Measurements from ENCODE around the gene COX6B1. TPM values are rescaled to one million over a fixed set of nuclear protein-coding genes. Genes with fewer than 3 reads are reported as not detected.
A peak's percentile ranks its signal among the peaks of the same experiment; 100 is the strongest.

Gene COX6B1
- total and polyA plus RNA-seq, 8 donors = 119 to 491 (median 155) TPM

- DNase-seq = no peak
- intact Hi-C loops (cut with DNase I) = no loop called here
- Histone ChIP-seq H3K9me3 (no peaks in the 10 kb centered on the region), H3K27me3 (peaks cover 0 to 5% (median 0%) of the 10 kb centered on the region in 4 donors), H3K4me3 (no peak overlapping the region), H3K27ac (no peak overlapping the region), H3K36me3 (peaks cover 0 to 7% (median 0%) of the 10 kb centered on the region in 3 donors), H3K4me1 (no peaks in the 10 kb centered on the region)
- no peak for ATAC-seq
- WGBS, 2 donors = 92 to 96% methylated on average over 24 of the region's 24 CpGs
- TF ChIP-seq, protein P1, sequence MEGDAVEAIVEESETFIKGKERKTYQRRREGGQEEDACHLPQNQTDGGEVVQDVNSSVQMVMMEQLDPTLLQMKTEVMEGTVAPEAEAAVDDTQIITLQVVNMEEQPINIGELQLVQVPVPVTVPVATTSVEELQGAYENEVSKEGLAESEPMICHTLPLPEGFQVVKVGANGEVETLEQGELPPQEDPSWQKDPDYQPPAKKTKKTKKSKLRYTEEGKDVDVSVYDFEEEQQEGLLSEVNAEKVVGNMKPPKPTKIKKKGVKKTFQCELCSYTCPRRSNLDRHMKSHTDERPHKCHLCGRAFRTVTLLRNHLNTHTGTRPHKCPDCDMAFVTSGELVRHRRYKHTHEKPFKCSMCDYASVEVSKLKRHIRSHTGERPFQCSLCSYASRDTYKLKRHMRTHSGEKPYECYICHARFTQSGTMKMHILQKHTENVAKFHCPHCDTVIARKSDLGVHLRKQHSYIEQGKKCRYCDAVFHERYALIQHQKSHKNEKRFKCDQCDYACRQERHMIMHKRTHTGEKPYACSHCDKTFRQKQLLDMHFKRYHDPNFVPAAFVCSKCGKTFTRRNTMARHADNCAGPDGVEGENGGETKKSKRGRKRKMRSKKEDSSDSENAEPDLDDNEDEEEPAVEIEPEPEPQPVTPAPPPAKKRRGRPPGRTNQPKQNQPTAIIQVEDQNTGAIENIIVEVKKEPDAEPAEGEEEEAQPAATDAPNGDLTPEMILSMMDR (IDR thresholded peaks at IDR 0.05) = no peak
- FAIRE-seq = no peak
These were observed 17.0 kb downstream of the COX6B1 start for GRCh38 chr19:35665157-35665556.

- intact Hi-C loops (cut with DNase I) = no loop called here
- FAIRE-seq = no peak
- H3K27me3 ChIP-seq = peaks cover 0 to 5% (median 0%) of the 10 kb centered on the region in 4 donors
- DNase-seq = no peak
- no peaks in the 10 kb centered on the region for H3K4me1 ChIP-seq
- 51 to 66% methylated on average over 7 of the region's 7 CpGs for WGBS, 2 donors
- TF ChIP-seq, protein P1 (IDR thresholded peaks at IDR 0.05) = no peak
- ATAC-seq = no peak
- H3K4me3 ChIP-seq = no peak overlapping the region
- peaks cover 0 to 4% (median 0%) of the 10 kb centered on the region in 3 donors for H3K36me3 ChIP-seq
- H3K9me3 ChIP-seq = no peaks in the 10 kb centered on the region
- no peak overlapping the region for H3K27ac ChIP-seq
These were observed 17.5 kb downstream of the COX6B1 start for GRCh38 chr19:35665604-35666003.

DNA sequence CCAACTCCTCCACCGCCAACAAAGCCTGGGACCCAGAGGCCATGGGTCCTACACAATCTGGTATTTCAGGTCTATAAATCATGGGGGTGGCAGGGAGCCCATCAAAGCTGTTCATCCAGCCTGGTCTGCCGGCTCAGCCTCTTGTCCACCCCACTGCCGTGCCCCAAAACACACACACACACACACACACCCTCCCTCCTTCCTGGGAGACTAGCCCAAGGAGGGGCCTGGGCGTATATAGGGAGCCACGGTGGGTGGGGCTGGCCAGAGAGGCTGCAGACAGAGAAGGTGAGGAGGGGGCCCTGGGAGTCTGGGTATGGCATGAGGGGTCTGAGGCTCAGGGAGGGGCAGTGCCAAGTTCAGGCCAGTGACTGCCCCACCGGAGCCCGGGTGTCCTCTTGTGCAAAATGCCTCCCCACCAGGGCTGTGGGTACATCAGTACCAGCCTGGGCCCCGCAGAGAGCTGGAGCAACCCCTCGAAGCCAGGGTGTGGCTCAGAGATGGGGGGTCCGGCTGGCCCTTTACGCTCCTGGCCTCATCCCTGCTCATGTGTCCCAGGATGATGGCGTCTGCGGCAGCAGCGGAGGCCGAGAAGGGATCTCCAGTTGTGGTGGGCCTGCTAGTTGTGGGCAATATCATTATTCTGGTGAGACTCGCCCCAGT is 18.3 kb downstream of the COX6B1 start, which contains the start of gene UPK1A:
Gene UPK1A (plus strand): TSS at position 267 of the 663 bp plus-strand sequence. CDS start 296 bp downstream, at position 563.
- Histone ChIP-seq H3K4me1 (no peaks in the 10 kb centered on the region), H3K27ac (no peak within 1 kb of the TSS), H3K36me3 (peaks cover 0 to 4% (median 0%) of the 10 kb centered on the region in 3 donors), H3K27me3 (peaks cover 0 to 5% (median 0%) of the 10 kb centered on the region in 4 donors), H3K4me3 (no peak within 1 kb of the TSS), H3K9me3 (no peaks in the 10 kb centered on the region)
- WGBS, 2 donors = 49 to 55% methylated on average over 15 to 16 of the region's 16 CpGs
- ATAC-seq (peak in 1 of 4 donors; percentile 15), DNase-seq (peak in 1 of 6 donors; percentile 50), FAIRE-seq (no peak)
- TF ChIP-seq, protein P1 (IDR thresholded peaks at IDR 0.05) = no peak
- intact Hi-C loops (cut with DNase I) = no loop called here

DNA sequence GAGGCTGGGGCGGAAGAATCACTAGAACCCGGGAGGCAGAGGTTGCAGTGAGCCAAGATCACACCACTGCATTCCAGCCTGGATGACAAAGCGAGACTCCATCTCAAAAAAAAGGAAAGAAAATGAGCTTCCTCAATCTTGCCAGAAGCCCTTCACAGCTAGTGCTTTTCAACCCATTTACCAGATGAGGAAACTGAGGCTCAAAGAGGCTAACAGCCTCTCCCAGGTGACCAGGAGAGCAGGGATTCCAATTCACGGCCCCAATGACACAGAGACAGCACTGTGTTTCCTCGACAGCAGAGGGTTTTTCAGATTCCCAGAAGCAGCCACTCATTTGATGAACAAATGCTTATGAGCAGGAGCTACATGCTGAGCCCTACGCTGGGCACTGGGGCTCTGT is 21.4 kb downstream of the COX6B1 start:
- DNase-seq (no peak), FAIRE-seq (no peak), ATAC-seq (no peak)
- intact Hi-C loops (cut with DNase I) = no loop called here
- 60 to 71% methylated on average over 6 of the region's 6 CpGs for WGBS, 2 donors
- no peaks in the 10 kb centered on the region for H3K36me3 ChIP-seq
- no peak overlapping the region for H3K27ac ChIP-seq
- no peaks in the 10 kb centered on the region for H3K9me3 ChIP-seq
- TF ChIP-seq, protein P1 (IDR thresholded peaks at IDR 0.05) = no peak
- H3K4me3 ChIP-seq = no peak overlapping the region
- H3K4me1 ChIP-seq = peaks cover 0 to 4% (median 0%) of the 10 kb centered on the region in 3 donors
- peaks cover 0 to 5% (median 1%) of the 10 kb centered on the region in 4 donors for H3K27me3 ChIP-seq

DNA sequence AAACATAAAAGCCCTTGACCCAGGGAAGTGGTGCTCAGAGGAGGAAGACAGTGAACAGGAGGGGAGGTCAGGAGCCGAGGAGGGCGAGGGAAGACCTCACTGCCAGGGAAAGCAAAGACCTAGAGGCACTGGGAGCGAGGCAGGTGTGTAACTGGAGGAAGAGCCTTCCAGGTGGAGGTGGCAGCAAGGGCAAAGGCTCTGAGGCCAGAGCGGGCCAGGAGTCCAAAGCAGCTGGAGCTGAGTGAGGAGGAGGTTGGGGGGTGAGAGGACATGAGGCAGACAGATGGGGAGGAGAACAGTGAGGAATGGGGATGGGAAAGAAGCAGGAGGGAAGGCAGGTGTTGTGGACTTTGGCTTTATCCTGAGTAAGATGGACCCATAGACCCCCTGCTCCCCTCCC is 21.9 kb downstream of the COX6B1 start:
- TF ChIP-seq, protein P1 (IDR thresholded peaks at IDR 0.05) = no peak
- no peak for ATAC-seq

More for the DNA sequence above, 21.9 kb downstream of the COX6B1 start:
- Histone ChIP-seq H3K27me3 (peaks cover 0 to 5% (median 1%) of the 10 kb centered on the region in 4 donors), H3K4me3 (no peak overlapping the region), H3K4me1 (peaks cover 0 to 4% (median 0%) of the 10 kb centered on the region in 3 donors), H3K9me3 (no peaks in the 10 kb centered on the region), H3K36me3 (no peaks in the 10 kb centered on the region), H3K27ac (no peak overlapping the region)
- no peak for DNase-seq
- no peak for FAIRE-seq
- 40 to 51% methylated on average over 4 of the region's 4 CpGs for WGBS, 2 donors
- intact Hi-C loops (cut with DNase I) = no loop called here

Data from pancreas (tissue), 10 donors.